ENCODE data around the gene NOL4L.
"Not testable (repeated sequence)": the region's sequence is repeated elsewhere in the genome, so short reads cannot be mapped to it uniquely, and the experiment has no call there.

DNA sequence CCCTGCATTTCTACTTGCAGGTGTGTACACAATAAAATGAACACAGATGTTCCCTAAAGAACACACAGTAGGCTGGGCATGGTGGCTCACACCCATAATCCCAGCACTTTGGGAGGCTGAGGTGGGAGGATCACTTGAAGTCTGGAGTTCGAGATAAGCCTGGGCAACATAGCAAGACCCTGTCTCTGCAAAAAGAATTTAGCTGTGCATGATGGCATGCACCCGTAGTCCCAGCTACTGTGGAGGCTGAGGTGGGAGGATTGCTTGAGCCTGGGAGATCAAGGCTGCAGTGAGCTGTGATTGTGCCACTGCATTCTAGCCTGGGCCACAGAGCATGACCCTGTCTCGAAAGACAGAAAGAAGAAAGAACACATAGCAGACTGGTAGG, 93.4 kb downstream of the NOL4L start:
- TF ChIP-seq, protein P1, sequence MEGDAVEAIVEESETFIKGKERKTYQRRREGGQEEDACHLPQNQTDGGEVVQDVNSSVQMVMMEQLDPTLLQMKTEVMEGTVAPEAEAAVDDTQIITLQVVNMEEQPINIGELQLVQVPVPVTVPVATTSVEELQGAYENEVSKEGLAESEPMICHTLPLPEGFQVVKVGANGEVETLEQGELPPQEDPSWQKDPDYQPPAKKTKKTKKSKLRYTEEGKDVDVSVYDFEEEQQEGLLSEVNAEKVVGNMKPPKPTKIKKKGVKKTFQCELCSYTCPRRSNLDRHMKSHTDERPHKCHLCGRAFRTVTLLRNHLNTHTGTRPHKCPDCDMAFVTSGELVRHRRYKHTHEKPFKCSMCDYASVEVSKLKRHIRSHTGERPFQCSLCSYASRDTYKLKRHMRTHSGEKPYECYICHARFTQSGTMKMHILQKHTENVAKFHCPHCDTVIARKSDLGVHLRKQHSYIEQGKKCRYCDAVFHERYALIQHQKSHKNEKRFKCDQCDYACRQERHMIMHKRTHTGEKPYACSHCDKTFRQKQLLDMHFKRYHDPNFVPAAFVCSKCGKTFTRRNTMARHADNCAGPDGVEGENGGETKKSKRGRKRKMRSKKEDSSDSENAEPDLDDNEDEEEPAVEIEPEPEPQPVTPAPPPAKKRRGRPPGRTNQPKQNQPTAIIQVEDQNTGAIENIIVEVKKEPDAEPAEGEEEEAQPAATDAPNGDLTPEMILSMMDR (IDR thresholded peaks at IDR 0.05): not testable (repeated sequence)
- TF ChIP-seq POLR2AphosphoS5, POLR2A (IDR thresholded peaks at IDR 0.05): not testable (repeated sequence)

Data from suprapubic skin (tissue), 4 donors.